NCI-H1105 (cell line): ENCODE data around the gene PRKCD.

ENCODE experiments used
- DNase-seq: peaks from one replicate; lab custom pipeline; 2025; lab: John Stamatoyannopoulos, UW

The PRKCD gene

DNA sequence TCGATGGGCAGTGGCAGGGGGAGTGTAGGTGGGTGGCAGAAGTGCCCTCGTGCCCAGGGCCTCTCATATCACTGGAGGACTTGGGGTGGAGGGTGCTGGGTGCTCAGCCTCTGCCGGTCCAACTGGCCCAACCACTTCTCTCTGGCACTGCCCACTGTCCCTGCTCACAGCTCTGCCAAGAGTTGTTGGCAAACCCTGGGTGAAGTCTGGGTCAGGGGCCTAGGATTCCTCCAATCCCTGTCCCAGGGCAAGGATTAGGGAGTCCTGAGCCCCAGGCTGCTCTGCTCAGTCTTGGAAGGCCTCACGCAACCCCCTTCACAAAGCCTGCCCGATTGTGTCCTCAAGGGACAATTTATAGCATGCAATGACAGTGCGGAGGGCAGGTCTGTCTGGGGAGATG is 5.2 kb upstream of the PRKCD start:
- DNase-seq: no peak

DNA sequence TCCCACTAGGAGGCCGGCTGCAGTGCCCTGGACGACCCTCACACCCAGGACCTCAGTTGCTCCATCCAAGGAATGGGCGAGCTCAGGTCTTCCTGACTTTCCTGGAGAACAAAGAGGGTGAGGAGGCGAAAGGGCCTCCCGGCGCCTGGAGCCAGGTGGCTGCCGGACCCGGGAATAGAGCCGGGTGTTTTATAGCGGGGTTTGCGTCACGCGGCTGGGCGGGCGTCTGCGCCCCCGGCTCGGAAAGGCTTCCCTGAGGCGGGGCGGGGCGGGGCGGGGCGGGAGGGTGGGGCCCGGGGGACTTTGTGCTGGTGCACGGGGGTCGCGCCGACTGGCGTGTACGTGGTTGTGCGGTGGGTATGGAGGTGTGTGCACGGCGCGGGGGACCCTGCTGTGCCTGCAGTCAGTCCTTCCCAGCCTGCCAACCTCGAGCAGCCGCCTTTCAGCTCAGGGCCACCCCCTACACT is 4.6 kb upstream of the PRKCD start:
- DNase-seq: no peak

DNA sequence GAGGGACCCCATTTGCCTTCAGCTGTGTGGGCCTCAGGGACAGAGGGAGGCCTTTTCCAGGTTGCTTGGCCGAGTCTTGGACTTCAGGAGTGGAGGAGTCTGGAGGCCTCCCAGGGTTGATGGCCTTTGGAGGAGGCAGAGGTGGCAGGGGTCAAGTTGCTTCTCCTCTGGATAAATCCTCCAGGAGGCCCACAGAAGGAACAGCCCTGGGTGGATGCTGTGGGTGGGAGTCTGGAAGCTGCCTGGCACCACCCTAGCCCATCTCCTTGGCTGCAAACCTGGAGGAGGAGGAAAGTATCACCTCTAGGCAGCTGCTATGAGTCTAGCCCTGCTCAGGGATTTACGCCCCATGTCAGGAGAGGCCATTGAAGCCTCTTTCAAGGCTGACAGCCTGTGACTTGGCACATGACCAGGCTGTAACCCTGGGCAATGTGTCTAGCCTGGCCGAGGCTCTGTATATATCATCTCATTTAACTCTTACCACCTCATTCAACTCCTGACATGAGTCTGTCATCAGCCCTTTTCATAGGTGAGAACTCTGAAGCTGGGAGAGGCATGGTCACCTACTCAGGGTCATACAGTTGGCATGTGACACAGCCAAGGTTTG is 2.9 kb upstream of the PRKCD start:
- no peak for DNase-seq

DNA sequence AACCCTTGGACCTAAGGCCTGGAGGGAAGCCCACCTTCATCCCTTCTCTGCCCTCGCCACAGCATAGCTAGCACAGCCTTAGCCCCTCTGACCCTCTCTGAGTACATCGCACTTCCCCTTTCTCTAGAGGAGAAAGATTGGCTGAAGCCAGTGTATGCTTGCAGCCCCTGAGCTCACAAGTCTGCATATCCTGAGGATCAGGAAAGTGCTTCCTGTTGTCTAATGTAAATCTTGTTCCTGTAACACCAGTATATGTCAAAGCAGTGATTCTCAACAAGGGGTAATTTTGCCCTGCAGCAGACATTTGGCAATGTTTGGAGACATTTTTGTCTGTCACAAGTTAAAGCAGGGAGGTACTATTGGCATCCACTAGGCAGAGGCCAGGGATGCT is 2.2 kb upstream of the PRKCD start:
- DNase-seq: no peak

DNA sequence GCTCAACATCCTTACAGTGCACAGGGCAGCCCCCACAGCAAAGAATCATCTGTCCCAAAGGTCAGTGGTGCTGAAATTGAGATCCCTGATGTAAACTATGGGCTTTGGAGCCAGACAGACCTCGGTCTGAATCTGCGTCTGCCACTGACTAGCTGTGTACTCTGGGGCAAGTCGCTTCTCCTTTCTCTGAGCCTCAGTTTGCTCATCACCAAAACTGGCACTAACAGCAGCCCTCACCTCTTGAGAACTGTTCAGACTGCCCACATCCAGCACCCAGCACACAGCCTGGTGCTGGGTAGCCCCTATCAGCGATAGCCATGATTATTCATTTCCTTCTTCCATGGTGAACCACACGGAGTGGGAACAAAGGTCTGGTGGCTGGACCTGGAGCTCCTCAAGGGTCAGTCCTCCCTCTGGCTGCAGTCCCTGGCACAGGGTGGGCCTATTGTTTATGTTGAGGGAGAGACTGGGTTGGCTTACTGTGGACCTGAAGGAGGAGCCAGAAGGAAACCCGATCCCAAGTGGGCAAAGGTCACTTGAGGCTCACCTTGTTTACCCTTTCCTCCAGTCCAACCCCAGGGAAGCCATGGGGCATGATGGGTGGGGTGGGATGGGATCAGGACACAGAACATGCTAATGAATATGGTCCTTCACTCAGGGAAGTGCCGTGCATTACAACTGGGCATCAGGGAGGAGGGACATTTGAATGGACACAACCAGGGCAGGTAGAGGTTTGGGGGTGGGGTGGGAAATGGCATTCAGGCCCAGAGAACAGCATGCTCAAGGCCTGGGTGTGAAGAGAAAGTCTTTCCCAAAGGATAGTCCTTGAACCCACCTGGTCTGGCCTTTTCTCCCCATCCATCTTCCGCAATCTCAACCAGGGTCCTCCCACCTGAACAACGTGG is 1.6 kb upstream of the PRKCD start:
- DNase-seq: no peak

DNA sequence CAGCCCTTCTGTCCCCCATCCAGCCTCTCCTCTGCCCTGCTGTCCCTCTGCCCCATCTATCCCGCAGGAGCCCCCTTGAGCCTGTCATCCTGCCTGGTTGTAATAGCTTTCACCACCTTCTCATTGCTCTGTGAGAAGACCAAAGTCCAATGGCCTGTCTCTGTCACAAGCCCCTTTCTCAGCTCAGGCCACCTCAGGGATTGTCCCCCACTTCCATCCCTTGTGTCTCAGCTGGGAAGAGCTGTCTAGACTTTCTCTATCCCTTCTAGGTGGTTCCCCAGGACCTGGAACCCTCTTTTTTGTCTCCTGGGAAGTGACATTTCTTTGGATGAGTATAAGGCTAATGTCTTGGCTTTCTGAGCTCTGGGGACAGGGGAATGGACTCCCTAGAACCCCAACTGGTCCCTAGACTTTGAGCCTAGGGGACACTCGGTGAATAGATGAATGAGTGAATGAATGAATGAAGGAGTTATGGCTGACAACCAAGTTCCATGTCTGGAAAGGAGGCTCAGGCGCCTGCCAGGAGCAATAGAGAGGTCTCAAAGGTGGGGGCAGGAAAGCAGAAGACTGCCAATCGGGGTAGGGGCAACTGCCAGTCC is 849 bp upstream of the PRKCD start:
- DNase-seq: no peak

DNA sequence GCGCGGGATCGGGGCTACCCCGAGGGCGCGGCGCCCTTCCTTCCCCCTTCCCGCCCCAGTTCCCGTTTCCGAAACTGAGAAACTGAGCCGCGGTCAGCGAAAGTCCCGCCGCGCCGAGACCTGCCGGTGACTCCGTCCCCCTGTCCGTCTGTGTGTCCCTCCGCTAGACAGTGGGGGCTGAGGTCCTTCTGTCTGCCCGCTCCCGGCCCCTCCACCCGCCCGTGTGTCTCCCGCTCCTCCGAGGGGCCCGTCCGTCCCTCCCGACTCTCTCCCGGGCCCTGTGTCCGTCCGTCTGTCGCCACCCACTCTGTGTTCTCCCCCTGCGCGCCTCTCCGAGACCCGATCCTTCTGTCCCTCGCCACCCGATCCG is 426 bp downstream of the PRKCD start:
- DNase-seq: no peak

DNA sequence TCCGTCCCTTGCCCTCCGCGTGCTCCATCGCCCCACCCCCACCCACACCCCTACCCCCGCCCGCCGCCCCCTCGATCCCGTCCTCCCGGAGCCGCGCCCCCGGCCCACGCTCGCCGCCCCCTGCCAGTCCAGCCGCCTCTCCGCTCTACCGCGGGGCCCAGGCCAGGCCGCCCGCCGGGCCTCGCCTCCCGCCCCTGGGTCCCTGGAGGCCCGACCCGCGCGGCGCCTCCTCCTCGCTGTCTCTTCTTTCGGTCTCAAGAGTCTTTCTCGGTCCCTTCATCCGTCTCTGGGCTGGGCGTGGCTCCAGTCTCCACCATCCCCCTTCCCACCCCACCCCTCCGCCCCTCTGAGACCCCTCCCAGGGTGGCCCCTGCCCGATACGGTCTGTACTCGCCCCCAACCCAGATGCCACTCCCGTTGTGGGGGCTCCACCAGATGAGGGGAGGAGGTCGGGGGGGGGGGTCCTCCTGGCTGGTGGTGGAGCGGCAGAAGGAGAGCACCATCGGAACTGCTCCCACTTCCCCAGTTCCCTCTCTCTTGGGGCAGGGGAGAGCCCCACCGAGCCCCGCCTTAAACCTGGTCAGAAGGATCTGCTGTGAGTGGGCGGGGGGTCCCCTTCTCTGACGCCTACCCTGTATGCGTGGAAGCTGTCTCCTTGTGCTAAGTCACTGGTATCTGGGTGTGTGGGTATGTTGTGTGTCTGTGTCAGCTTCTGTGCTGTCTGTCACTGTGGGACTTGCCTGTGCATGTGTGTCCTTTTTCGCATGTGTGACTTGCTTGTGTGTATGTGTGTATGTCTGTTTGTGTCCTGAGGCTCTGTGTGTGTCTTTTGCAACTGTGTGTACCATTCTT is 1.0 kb downstream of the PRKCD start:
- DNase-seq: no peak

DNA sequence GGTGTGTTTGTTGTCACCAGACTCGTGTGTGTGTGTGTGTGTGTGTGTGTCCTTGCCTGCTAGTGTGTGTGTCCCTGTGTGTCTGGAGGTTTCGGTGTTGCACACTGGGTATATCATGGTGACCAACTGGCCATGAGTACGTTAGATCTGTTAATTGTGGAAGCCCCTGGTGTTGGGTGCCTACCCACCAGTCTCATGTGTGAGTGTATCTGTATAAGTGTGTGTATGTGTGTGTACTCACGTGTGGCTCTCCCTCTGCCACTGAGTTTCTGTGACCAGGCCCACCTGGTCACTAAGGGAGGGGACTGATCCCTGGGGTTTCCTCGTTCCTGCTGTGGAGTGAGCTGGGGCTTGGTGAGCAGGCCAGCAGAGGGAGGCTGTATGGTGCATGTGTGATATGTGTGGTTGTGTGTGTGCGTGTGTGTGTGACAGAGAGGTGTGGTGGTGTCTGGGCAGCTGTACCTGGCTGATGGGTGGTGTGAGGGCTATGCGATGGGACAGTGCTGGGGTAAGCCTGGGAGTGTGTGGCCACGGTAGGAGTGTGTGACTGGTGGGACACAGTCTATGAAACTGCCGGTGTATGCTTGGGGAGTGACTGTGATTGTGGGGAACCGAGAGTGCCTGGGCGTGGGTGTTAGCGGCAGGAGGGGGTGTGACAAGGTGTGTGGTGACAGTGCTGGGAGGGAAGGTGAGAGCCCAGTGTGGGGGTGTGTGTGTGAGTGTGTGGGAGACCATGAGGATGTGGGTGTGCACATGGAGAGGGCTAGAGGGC is 1.8 kb downstream of the PRKCD start:
- DNase-seq: no peak

DNA sequence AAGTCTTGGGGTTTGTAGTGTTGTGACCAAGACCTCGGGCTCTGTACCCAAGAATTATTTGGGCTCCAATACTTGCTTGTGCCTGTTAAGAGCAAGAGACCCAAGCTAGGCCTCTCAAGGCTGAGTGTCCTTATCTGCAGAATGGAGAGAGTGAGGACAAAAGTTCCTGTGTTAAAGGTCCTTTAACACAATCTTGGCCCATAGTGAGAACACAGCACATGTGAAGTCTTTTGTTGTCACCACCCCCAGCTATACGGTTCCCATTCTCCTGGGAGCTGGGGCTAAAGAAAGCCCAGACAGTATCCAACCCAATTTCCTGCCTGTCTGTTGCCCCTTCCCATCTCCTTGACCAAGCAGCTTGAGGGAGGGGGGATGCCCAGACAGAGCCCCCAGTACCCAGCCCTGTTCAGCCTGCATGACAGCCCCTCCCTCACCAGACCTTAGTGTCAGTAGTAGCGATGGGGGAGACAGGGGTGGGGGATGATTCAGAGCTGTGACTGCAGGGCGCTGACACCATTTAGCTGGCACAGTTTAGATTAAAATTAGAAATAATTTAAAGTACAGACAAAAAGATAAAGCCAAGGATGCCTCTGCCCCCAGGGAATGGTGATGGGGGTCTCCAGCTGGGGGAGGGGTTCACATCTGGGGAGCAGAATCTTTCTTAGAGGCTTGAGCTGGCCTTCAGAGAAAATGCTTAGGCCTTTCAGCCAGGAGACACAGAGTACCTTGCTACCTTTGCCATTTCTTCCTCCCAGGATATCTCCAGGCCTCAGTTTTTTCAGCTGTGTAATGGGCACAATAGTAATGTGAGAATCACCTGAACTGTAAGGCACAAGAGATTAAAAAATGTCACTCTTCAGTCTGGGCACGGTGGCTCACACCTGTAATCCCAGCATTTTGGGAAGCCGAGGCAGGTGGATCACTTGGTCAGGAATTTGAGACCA is 2.7 kb downstream of the PRKCD start:
- DNase-seq: no peak

DNA sequence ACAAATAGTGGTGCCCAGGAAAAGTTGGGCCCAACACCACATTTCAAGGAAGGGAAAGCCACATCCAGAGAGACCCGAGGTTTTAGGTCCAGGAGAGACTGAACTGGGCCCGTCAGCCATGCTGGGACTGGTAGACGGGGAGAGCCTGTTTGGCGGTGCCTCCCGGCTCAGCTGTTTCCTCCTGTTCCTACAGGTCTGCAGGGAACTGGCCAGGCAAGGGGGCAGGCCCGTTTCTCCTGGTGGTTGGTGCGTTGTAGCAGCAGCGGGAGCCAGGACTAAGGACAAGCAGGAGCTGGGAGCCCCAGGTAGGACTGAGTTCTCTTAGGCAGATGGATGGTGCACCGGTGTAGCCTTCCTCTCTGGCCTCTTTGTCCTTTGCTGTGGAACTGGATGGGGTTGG is 3.9 kb downstream of the PRKCD start:
- DNase-seq: no peak

DNA sequence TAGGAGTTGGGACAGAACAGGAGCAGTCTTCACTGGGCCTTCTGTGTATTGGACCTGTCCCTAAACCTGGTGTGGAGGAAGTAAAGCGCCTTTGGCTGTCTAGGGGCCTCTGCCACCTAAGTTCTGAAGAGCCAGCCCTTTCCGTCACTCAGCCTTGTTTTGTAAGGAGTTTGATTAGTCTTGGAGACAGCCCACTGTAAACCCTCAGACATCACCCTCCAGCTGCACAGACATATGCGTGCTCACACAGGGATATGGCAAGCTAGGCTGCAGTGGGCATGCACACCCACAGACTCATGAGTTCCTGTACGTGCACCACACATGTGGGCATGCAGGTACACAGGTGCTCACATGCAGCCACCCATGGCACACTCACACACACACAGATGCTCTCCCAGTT is 5.2 kb downstream of the PRKCD start:
- DNase-seq: no peak

DNA sequence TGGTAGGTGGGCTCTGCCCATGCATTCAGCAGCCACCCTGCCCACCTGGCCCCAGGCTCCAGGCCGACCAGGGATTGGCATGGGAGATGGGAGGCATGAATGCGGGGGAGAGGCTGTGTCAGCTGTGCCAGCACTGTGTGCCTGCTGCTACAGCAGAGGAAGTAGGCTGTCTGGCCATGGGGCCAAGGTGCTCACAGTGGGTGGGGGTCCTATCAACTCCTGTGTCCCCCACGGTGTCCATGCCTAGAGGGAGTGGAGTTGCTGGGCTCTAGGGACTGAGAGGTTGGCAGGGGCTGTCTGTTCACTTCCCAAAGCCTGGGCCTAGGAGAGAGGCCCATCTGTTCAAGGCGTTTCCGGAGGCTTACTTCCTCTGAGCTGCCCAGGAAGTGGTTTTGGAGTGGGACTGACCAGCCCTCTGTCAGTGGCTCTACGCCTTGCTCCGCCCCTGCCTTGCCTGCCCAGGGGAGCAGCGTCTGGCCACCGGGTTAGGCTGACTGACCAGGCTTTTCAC is 5.8 kb downstream of the PRKCD start:
- no peak for DNase-seq

DNA sequence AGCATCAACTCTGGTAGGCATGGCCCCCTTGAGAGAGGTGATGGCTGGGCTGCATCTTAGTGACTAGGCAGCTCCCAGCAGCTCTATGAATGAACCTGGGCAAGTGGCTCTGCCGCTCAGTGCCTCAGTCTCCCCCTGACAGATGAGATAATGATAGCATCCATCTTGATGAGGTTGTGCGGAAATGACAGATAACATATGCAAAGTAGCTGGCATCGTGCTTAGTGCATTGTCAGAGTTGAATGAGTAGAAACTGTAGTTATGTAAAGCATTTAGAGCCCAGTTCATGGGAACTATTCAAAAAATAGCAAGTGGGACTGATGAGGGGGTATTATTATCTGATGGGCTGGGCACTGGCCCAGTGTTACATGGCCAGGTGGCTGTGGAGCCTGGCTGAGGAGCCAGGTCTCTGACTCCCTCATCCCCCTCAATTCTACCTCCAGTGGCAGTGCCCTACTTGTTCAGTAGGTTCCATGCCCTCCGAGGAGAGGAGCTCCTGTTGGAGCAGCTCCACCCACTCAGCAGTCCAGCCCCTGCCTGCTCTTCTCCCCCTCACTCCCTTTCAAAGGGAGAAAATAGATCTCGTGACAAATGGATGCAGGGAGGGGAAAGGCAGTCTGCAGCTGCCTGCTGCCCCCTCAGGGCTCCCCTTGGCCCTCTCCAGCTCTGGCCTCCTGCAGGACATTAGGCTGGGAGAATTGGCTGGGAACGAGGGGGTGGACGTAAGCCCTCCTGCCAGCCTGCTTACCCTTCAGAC is 6.6 kb downstream of the PRKCD start:
- DNase-seq: no peak

DNA sequence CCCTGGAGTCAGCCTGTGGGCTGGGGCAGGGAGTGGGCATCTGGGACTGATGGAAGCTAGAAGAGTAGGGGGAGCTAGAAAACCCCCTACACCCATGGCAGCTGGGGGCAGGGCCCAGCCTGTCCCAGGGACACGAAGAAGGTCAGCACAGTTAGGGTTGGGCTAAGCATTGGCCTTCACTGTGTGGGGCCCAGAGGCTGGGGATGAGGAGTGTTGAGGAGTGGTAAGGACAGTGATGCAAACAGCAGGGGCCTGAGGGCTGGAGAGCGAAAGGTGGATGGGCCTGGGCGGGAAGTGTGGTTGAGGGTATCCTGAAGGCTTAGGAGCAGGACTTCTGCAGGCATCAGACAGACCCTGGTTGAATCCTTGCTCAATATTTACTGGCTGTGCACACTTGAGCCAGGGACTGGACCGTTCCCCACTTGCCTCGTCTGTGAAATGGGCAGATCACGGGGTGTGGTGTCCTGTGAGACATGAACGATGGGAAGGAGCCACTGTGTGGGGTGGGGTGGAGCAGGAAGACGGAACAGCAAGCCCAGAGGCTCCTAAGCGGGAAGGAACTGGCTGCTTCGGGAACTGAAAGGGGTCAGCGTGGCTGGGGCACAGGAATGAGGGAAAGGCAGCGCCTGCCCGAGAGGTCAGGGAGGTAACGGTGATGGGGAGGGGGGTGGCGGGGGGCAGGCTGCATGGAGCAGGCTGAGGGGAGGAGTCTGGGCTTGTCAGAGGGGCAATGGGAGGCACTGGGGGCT is 7.3 kb downstream of the PRKCD start:
- no peak for DNase-seq

DNA sequence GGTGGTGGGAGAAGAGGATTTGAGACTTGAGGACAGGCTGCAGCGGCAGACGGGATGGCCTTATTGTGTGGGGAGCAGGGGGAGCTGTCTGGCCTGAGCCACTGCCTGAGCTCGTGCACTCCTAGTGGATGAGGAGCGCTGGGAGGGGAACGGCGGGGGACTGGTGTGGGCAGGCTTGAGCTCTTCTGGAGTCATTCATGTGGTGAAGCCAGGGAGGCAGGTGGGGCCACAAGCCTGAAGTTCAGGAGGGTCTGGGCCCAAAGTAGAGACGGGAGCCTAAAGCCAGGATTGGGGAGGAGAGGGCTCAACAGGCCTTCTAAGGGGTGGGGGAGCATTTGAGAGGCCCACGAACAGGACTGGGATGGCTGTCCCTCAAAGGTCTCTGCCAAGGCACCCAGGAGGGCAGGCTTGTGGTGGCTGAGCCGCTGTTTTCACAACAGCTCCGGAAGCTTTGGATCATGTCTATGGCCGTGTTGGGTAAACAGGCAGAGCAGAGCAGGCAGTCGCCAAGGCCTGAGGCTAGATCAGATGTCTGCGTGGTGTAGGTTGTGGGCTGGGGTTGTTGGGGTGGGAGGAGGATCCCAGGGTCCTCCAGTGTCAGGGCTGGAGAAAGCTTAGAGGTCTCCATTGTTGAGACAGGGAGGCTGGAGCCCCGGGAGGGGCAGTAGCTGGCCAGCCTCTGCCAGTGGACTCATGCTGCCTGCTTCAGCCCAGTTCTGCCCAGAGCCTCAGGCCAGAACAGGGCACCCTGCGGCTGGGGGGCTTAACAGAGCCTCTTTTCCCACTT is 8.2 kb downstream of the PRKCD start:
- DNase-seq: no peak

DNA sequence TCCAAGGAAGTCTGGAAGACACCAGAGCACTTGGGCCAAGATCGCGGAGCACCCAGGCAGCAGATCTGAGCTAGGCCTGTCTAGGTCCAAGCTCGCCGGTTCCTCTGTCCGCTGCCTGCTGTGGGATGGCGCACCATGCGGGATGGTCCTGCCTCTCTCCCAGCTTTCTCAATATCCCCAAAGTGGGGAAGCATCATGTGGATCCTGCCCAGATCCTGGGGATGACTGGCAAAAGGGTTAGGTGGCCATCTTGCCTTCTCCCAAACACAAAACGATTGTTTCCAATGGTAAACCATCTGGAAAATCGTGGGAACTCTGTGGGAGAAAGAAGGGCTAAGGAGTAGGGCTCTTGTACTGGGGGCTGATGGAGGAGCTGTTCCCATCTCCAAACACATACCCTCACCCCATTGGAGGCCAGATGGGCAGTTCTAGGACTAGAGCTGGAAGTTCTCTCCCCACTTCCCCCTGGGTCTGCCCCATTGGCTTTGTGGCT is 8.9 kb downstream of the PRKCD start:
- DNase-seq: no peak
